Measurements from ENCODE around the gene LARP1.
A peak's percentile ranks its signal among the peaks of the same experiment; 100 is the strongest.

The LARP1 gene

DNA sequence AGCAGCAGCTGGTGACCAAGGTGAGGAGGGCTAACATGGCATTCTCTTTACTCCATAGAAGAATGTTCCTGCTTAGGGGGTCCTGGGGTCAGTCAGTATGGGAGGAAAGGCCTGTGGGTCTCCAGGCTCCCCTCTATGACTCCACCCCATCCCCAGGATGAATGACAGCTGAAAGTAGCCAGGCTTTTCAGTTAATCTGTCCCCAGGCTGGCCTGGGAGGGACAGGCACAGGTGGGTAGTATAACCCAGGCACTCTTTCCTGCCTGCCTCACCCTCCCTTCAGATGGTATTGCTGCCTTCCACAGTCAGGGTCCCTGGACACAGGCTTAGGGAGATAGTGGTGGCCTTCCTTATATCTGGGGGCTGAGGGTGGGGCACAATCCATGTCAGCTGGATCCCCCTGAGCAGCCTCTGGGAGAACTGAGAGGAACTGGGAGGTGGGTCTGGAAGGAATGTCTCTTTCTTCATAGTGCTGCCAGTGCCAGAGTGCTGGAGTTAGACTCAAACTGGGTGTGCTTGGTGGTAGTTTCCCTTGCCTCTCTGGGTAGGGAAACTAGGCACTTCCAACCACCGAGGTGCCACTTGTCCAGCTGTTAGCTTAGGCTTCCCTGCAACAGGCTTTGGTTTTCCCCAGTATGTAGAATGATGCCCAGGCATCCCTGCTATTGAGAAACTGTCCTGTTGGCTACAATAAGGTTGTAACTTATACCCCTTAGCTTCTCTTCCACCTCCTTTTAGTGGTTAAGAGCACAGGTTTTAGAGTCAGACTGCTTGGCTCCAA lies 27.8 kb downstream of the LARP1 start:
- no peak for DNase-seq
- in situ Hi-C loops (cut with MboI; ENCODE audit: low pct_unique_long_range_greater_than_20kb, low sequenced_read_pairs), result no loop called here

DNA sequence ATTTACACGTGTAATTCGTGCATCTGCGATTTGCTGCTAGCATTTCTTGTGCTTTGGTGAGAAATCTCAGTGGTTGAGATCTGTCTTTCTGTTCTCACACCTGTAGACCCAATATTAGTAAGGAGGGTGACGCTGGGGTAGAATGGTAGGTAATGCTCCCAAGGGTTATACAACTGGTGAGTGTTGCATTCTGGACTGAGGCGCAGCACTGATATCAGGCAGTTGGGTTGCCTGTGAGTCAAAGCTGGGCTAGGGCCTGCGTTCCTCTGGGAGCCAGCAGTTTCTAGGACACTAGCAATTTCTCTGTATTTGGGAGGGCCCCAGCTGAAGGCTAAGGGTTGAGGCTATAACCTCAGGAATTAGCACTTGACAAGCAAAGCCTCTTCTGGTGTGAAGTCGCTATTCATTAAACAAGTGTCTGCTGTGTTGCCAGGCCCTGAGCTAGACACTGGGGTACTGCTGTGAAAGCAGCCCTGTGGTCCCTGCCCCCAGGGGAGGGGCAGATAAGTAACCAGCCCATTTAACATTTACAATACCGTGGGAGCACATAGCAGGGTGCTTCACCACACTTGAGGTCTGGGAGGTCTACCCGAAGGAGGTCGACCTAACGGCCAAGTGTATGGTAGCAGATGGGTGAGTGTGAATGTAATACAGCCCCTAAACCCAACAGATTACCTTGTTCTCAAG lies 28.7 kb downstream of the LARP1 start:
- no peak for DNase-seq
- in situ Hi-C loops (cut with MboI; ENCODE audit: low pct_unique_long_range_greater_than_20kb, low sequenced_read_pairs), result no loop called here

DNA sequence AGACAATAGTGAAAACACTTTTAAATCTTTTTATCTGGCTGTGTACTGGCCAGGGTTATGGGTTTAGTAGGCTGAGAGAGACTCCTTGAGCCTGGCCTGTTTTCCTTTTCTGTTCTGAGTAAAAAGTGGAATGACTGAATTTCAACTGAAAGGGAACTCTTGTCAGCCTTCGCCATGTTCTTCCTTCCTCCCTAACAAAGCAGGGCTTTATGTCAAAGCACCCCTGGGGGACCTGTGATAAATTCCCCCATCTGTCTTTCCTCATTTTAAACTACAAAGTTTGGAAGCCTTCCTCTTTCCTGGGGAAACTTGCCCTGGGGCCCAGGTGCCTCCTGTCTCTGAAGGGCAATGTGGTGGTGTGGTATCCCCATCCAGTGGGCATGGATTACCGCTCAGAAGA lies 29.7 kb downstream of the LARP1 start:
- in situ Hi-C loops (cut with MboI; ENCODE audit: low pct_unique_long_range_greater_than_20kb, low sequenced_read_pairs), result no loop called here
- DNase-seq, result no peak

DNA sequence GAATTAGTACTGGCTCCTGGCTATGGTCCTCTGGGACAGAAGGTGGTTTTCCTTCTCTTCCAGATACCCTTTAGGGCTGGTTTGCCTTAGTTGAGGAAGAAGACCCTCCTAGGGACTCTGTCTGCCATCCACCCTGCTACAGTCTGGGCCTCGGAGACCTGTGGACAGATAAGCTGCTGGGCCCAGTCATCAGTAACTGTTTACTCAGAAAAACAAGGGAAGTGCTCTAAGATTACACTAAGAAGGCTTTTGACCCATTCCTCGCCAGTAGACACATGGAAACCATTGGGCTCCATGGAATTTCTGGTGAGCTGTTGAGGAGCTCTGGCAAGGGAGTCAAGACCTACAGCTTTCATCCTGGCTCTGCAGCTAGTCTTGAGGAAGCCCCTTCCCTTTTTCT lies 31.2 kb downstream of the LARP1 start:
- in situ Hi-C loops (cut with MboI; ENCODE audit: low pct_unique_long_range_greater_than_20kb, low sequenced_read_pairs), result no loop called here
- no peak for DNase-seq

DNA sequence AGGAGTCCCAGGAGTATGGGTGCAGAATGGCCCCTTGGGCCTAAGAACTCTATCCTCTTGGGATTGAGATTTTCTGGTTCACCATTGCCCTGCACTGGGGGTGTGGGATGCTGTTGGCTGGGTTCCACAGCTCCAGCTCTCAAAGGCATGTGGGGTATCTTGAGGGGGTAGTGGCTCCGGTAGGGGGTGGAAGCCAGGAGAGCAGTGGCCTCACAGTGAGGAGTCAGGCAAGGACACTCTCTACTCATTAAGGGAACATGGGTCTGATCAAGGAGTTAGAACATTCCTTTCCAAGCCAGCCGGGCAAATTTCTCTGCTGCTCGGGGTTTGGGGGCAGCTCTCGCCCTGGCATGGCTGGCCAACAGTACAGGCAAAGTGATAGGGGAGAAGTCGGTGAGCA lies 33.0 kb downstream of the LARP1 start:
- in situ Hi-C loops (cut with MboI; ENCODE audit: low pct_unique_long_range_greater_than_20kb, low sequenced_read_pairs), result no loop called here
- DNase-seq, result no peak

GRCh38 chr5:154791535-154791934 lies 36.4 kb downstream of the LARP1 start:
- in situ Hi-C loops (cut with MboI; ENCODE audit: low pct_unique_long_range_greater_than_20kb, low sequenced_read_pairs), result no loop called here
- no peak for DNase-seq

DNA sequence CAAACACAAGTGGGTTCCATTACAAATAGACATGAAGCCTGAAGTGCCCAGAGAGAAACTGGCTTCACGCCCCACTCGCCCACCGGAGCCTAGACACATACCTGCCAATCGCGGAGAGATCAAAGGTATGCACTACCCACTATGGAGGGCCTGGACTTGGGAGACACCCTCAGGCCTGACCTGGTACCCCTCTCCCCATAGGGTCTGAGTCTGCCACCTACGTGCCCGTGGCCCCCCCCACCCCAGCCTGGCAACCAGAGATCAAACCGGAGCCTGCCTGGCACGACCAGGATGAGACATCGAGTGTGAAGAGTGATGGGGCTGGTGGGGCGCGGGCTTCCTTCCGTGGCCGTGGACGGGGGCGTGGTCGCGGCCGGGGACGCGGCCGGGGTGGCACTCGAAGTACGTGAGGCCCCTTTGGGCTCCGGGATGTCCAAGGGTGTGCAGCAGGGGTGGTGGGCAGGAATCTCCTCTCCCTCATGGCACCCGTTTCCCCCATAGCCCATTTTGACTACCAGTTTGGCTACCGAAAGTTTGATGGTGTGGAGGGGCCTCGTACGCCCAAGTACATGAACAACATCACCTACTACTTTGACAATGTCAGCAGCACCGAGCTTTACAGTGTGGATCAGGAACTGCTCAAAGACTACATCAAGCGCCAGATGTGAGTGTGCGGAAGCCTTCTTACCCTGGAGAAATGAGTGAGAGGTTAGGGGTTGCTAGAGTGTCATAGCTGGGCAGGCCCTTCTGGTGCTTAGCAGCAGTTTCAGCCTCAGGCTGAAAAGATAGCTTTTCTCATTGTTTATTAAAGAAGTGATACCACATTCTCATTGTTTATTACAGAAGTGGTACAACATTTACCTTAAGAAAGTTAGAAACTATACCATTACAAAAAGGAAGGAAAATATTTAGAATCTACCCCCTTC lies 38.7 kb downstream of the LARP1 start:
- no peak for DNase-seq
- in situ Hi-C loops (cut with MboI; ENCODE audit: low pct_unique_long_range_greater_than_20kb, low sequenced_read_pairs), result no loop called here

DNA sequence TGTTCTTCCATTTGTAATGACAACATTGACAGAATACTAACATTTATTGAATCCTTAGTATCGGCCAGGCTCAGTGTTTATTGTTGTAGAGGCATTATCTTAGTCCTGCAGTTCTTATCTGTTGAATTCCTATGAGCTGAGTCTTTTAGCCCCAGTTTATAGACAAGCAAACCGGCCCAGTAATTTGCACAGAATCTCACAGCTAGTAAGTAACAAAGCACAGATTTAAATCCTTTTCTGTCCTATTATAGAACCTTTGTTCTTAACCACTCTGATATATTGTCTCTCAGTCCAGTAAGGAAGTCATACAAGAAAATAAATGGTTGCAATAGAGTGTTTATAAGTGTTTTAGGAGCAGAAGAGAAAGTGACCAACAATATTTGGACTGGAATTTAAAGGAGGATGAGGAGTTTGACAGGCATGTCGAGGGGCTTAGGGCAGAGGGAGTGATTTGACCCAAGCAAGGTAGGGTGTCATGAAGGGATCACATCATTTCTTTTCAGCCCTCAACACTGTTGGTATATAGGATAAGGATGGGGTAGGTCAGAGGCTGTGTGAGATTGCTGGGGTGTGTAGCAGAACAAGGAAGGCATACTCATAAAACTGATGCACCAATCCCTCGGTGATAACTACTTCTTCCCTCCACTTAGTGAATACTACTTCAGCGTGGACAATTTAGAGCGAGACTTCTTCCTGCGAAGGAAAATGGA lies 39.5 kb downstream of the LARP1 start:
- in situ Hi-C loops (cut with MboI; ENCODE audit: low pct_unique_long_range_greater_than_20kb, low sequenced_read_pairs), result no loop called here
- no peak for DNase-seq

- DNase-seq, result no peak
- in situ Hi-C loops (cut with MboI; ENCODE audit: low pct_unique_long_range_greater_than_20kb, low sequenced_read_pairs), result no loop called here
Measured at GRCh38 chr5:154795235-154795596, 40.0 kb downstream of the LARP1 start.

DNA sequence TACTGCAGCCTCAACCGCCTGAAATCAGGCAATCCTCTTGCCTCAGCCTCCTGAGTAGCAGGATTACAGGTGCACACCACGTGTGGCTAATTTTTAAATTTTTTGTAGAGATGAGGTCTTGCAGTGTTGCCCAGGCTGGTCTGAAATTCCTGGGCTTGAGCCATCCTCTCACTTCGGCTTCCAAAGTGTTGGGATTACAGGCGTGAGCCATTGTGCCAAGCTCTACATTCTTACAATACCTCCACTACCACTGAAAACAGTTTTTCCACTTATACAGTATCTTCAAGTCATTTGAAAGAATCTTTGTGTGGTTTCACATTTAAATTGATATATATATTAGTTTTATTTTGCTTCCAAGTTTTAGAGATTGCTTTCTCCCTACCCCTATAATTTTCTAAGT lies 42.6 kb downstream of the LARP1 start:
- in situ Hi-C loops (cut with MboI; ENCODE audit: low pct_unique_long_range_greater_than_20kb, low sequenced_read_pairs), result no loop called here
- no peak for DNase-seq

DNA sequence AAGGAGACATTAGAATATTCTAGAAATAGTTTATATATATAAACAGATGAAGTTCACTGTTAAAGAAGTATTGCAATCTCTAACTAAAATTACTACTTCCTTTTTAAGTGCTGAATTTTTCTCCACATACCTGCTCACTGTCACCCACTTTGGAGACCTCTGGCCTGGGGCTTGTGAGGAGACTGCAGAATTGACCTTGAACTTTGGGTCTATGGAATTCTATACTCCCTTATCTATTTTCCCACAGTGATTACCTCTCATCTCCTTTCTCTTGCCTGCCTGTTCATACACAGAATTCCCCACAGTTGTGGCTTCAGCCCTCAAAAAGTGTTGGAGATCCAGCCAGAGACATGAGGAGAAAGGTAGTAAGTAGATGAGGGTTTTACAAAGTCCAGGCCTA lies 45.4 kb downstream of the LARP1 start:
- in situ Hi-C loops (cut with MboI; ENCODE audit: low pct_unique_long_range_greater_than_20kb, low sequenced_read_pairs), result loop anchor here (25.0 kb wide), 1 partner anchor 138 kb away; no protein-coding TSS in a partner anchor
- DNase-seq, result no peak

- in situ Hi-C loops (cut with MboI; ENCODE audit: low pct_unique_long_range_greater_than_20kb, low sequenced_read_pairs), result loop anchor here (25.0 kb wide), 1 partner anchor 139 kb away; no protein-coding TSS in a partner anchor
Measured at GRCh38 chr5:154801083-154801482, 45.9 kb downstream of the LARP1 start.

GRCh38 chr5:154802050-154802449 lies 46.9 kb downstream of the LARP1 start:
- in situ Hi-C loops (cut with MboI; ENCODE audit: low pct_unique_long_range_greater_than_20kb, low sequenced_read_pairs), result loop anchor here (25.0 kb wide), 1 partner anchor 140 kb away; no protein-coding TSS in a partner anchor

More at GRCh38 chr5:154801083-154801482, 45.9 kb downstream of the LARP1 start:
- DNase-seq, result no peak

DNA sequence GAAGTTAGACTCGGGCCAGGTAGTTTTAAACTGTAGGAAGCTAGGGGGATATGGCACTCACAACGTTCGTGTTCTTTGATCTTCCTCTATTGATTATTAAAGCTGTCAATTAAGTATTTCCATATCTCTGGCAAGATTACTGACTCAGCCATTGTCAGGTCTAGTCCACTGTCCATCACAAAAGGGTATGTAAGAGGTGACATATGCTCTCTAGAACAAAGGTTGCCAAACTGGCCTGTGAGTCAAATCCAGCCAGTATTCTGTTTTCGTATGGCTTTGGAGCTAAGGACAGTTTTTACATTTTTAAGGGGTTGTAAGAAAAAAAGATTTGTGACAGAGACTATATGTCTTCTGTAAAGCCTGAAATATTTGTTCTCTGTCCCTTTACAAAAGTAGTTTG lies 51.0 kb downstream of the LARP1 start:
- in situ Hi-C loops (cut with MboI; ENCODE audit: low pct_unique_long_range_greater_than_20kb, low sequenced_read_pairs), result loop anchor here (25.0 kb wide), 1 partner anchor 144 kb away; no protein-coding TSS in a partner anchor
- no peak for DNase-seq

More at GRCh38 chr5:154802050-154802449, 46.9 kb downstream of the LARP1 start:
- DNase-seq, result no peak

DNA sequence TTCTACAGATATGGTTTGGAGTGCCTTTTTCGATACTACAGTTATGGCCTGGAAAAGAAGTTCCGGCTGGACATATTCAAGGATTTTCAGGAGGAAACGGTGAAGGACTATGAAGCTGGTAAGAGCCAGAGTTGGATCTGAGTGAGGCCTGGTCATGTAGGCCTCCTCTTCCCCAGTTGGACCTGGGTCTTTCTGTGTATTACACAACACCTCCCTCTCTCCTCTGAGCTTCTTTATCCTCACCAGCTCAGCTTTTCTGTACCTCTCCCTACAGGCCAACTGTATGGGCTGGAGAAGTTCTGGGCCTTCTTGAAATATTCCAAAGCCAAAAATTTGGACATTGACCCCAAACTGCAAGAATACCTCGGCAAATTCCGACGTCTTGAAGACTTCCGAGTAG lies 56.1 kb downstream of the LARP1 start:
- DNase-seq, result no peak
- in situ Hi-C loops (cut with MboI; ENCODE audit: low pct_unique_long_range_greater_than_20kb, low sequenced_read_pairs), result loop anchor here (25.0 kb wide), 1 partner anchor 149 kb away; no protein-coding TSS in a partner anchor

- in situ Hi-C loops (cut with MboI; ENCODE audit: low pct_unique_long_range_greater_than_20kb, low sequenced_read_pairs), result loop anchor here (25.0 kb wide), 1 partner anchor 150 kb away; no protein-coding TSS in a partner anchor
- peak; percentile 66 for DNase-seq
Measured at GRCh38 chr5:154811653-154812465, 56.7 kb downstream of the LARP1 start.

DNA sequence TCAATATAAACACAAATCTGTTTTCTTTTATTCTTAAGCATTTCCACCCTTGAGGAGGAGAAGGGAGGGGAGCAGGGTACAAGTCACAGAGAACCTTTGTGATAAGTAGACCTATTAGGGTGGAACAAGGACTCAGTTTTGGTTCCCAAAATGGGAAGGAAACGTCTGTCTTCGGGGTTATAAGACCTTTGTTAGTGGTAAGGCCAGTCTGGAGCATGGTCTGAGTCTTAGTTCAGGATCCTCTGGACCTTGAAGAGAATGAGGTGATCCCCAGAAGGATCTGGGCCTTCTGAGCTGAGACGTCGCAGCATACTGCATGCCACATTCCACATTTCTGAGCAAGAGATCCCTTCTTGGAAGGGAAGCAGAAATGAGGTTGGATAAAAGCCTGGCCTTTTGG lies 58.0 kb downstream of the LARP1 start:
- in situ Hi-C loops (cut with MboI; ENCODE audit: low pct_unique_long_range_greater_than_20kb, low sequenced_read_pairs), result loop anchor here (25.0 kb wide), 1 partner anchor 151 kb away; no protein-coding TSS in a partner anchor
- no peak for DNase-seq

- in situ Hi-C loops (cut with MboI; ENCODE audit: low pct_unique_long_range_greater_than_20kb, low sequenced_read_pairs), result loop anchor here (25.0 kb wide), 1 partner anchor 151 kb away; no protein-coding TSS in a partner anchor
- DNase-seq, result no peak
Measured at GRCh38 chr5:154813736-154814135, 58.6 kb downstream of the LARP1 start.
